Mucosa of descending colon (tissue), 3 donors: ENCODE measurements around the gene LNX2. TPM values are rescaled to one million over a fixed set of nuclear protein-coding genes. Genes with fewer than 3 reads are reported as not detected.

Experiments
- ATAC-seq: fragments of 200-7000 bp; cut with Tn5 transposase; one replicate; pipeline ENCODE4 v1.9.1; 2020; ENCODE audit warnings: mild to moderate bottlenecking, moderate library complexity
- DNase-seq, 3 donors: peaks; one replicate each; pipeline ENCODE4 v3.0.0-alpha.2; 2020
- H3K36me3 ChIP-seq: fragments of 200-600 bp; one replicate; pipeline ENCODE4 v1.8.0; 2021; ENCODE audit warnings: low read depth, mild to moderate bottlenecking
- H3K4me1 ChIP-seq: fragments of 200-600 bp; one replicate; pipeline ENCODE4 v1.8.0; 2021; ENCODE audit warnings: low read depth, mild to moderate bottlenecking
- H3K4me3 ChIP-seq: fragments of 200-600 bp; one replicate; pipeline ENCODE4 v1.8.0; 2021; ENCODE audit warnings: mild to moderate bottlenecking
- H3K9me3 ChIP-seq: fragments of 200-600 bp; one replicate; pipeline ENCODE4 v1.8.0; 2021; ENCODE audit warnings: mild to moderate bottlenecking
- CTCF ChIP-seq: fragments of 200-600 bp; IDR thresholded peaks from one replicate; pipeline ENCODE4 v1.8.0; 2022; ENCODE audit warnings: antibody characterized with exemption, mild to moderate bottlenecking
- intact Hi-C, 2 donors: fragments of 100-400 bp; cut with DNase I in 1 of 2; cut with micrococcal nuclease in 1 of 2; formaldehyde crosslinking; loops; one replicate each; pipeline versions ENCODE4 v1.11.0 to v1.11.1; 2022; cut with DNase I, micrococcal nuclease
- total RNA-seq, 3 donors: library from RNA; stranded (reverse); fragmentation: NEBNext Ultra II Directional in 2 of 3; extraction: Animal tissue kit (Norgen Biotek cat#: 25700) in 2 of 3; gene quantifications; one replicate each; pipeline versions ENCODE4 v1.2.1 to v1.2.4, GENCODE V29; 2021 to 2023
- donor health status: DM: no; HTN: no; CAD: no; lungs with moderate emphysema.
- donor health status: DM: no; HTN: no; CAD: no.
- donor health status: DM: no; HTN: yes; CAD: no.

The LNX2 gene
- total RNA-seq, 3 donors from 2014 or later, result 20.0 to 34.0 (median 26.2) TPM

DNA sequence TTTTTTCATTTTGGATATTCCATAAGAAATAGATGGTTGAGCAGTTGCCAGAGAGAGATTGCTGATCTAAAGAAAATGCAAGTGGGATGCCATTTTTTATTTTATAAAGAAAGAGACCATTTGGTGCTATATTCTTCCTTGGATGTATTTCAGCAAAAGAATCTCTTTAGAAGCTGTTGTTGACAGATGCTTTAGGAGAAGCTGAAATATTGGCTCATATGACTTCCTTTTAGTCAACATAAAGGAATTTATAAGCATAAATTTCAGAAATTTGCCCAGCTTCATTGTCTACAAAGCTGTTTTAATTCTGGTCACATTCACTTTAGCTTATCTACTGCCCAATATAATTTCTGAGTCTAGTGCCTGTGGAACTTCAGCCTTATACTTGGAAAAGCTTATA, 38.2 kb upstream of the LNX2 start:
- H3K4me1 ChIP-seq, result no peaks in the 10 kb centered on the region
- DNase-seq (no peak), ATAC-seq (no peak)
- H3K9me3 ChIP-seq, result no peaks in the 10 kb centered on the region
- intact Hi-C loops, result no loop called here
- no peaks in the 10 kb centered on the region for H3K36me3 ChIP-seq
- TF ChIP-seq CTCF, result no peak
- H3K4me3 ChIP-seq, result no peak overlapping the region

DNA sequence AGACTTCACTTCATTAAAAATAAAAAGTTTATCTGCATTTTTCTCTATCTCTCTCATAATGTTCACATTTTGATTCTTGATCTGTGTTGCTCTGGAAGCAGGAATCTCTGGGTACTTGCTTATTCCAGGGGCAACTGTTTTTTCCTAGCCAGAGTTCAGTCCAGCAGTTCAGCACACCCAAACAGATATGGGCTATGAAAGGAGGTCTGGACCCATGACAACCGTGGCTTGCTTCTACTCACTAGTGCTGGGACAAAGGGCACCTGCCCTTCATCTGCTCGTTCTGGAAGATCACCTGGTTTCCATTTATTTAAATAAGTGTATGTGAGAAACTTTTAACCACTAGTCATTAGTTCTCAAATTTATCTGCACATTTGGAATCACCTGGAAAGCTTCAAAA, 37.4 kb upstream of the LNX2 start:
- Histone ChIP-seq H3K4me1 (no peaks in the 10 kb centered on the region), H3K9me3 (no peaks in the 10 kb centered on the region), H3K4me3 (no peak overlapping the region), H3K36me3 (no peaks in the 10 kb centered on the region)
- intact Hi-C loops, result no loop called here
- ATAC-seq, result no peak
- TF ChIP-seq CTCF, result no peak
- no peak for DNase-seq

DNA sequence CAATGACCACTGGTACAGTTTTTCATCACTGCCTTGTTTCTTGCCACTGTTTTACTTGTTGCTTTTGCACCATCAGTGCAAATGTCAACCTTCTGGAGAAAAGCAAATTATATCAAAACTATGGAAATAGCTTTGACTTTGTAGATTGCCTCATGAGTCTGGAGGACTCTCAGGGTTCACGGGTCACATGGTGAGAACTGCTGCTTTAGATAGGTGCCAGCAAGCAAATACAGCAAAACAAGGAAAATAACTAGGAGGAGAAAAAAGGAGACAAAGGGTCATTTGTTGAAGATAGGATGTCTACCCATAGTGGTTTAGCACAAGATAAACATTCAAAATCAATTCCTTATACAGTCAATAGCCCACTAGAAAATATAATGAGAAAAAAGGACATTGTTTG, 34.5 kb upstream of the LNX2 start:
- intact Hi-C loops, result no loop called here
- no peaks in the 10 kb centered on the region for H3K4me1 ChIP-seq
- DNase-seq (no peak), ATAC-seq (no peak)
- H3K9me3 ChIP-seq, result peaks cover 7% of the 10 kb centered on the region
- H3K4me3 ChIP-seq, result no peak overlapping the region
- no peaks in the 10 kb centered on the region for H3K36me3 ChIP-seq
- no peak for TF ChIP-seq CTCF

- DNase-seq (no peak), ATAC-seq (no peak)
- Histone ChIP-seq H3K4me3 (no peak overlapping the region), H3K4me1 (no peaks in the 10 kb centered on the region), H3K9me3 (peaks cover 11% of the 10 kb centered on the region), H3K36me3 (no peaks in the 10 kb centered on the region)
- intact Hi-C loops, result no loop called here
- no peak for TF ChIP-seq CTCF
Observed at GRCh38 chr13:27654059-27654458, 33.7 kb upstream of the LNX2 start.

- peaks cover 11% of the 10 kb centered on the region for H3K9me3 ChIP-seq
- H3K4me3 ChIP-seq, result no peak overlapping the region
- no peak for ATAC-seq
- TF ChIP-seq CTCF, result no peak
- DNase-seq, result no peak
- H3K36me3 ChIP-seq, result no peaks in the 10 kb centered on the region
- H3K4me1 ChIP-seq, result no peaks in the 10 kb centered on the region
- intact Hi-C loops, result no loop called here
Observed at GRCh38 chr13:27650312-27650711, 30.0 kb upstream of the LNX2 start.

DNA sequence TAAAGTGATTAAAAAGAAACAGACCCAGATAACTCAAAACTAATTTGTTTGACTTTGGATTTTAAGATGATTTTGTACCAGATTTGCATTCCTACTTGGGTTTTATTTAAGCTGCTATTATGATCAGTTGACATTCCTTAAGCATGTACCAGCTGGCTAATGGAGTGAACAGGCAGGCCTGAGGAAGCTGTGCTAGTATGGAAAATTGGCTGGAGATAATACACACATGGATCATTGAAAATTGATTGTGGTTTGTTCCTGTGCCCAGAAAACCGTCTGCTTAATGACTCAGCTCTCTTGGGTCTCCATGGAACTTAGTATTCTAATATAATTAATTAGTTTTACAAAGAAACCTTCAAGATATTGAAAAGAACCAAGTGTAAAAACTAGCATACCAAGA, 24.0 kb upstream of the LNX2 start:
- ATAC-seq (peak; percentile 19), DNase-seq (no peak)
- Histone ChIP-seq H3K4me1 (no peaks in the 10 kb centered on the region), H3K4me3 (no peak overlapping the region), H3K9me3 (no peaks in the 10 kb centered on the region), H3K36me3 (no peaks in the 10 kb centered on the region)
- intact Hi-C loops, result no loop called here
- TF ChIP-seq CTCF, result no peak
